GM11168 (cell line): ENCODE measurements around the gene CD302.
"Not testable (repeated sequence)": the region's sequence is repeated elsewhere in the genome, so short reads cannot be mapped to it uniquely, and the experiment has no call there.

ENCODE experiments used
- in situ Hi-C: fragments of 300-500 bp; cut with MboI; formaldehyde crosslinking; loops from one replicate; pipeline ENCODE4 v1.12.0; 2022; ENCODE audit warnings: low sequenced_read_pairs; ENCODE audit not compliant: unreplicated experiment

Gene CD302

DNA sequence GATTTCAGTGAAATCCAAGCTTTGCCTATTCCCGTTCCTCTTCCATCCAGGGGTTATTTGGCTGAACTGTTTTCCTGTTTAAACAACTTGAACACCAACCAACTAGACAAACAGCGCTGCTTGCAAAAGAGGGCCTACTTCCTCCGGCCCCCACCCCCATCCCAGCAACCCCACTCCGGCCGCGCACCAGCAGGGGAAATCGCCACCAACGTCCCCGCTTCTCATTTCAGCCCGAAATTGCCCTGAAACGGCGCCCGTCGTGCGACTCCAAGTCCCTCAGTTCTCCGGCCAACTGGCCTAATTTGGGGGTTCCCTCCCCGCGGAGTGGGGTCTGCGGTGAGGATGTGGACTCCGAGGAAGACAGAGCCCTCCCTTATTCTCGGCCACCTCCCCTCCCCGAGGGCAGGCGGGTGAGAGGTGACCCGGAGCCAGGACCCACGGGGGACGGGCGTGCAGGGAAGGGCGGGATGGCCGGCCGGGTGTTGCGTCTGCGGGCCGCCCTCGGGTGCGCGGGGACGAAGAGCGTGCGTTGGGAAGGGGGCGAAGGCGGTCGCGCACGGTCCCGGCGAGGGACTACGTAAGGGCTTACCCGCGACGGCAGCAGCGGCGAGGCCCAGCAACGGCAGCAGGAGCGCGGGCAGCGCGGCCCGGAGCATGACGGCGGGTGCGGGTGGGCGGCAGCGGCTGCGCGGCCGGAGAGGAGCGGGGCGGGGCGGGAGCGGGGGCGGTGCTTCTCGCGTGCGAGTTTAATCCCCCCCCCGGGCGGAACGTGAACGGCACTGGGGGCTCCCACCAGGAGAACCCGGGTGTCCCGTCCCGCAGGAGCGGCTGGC, at the start of gene CD302:
Gene CD302, minus strand, starts transcription at position 666 of the 833 bp plus-strand sequence. Its CDS starts 10 bp downstream, at position 656.
- in situ Hi-C loops, result no loop called here

- in situ Hi-C loops, result no loop called here
These were observed 48.6 kb upstream of the CD302 start for GRCh38 chr2:159846564-159846963.

- in situ Hi-C loops, result no loop called here
These were observed 42.6 kb upstream of the CD302 start for GRCh38 chr2:159840616-159841015.

DNA sequence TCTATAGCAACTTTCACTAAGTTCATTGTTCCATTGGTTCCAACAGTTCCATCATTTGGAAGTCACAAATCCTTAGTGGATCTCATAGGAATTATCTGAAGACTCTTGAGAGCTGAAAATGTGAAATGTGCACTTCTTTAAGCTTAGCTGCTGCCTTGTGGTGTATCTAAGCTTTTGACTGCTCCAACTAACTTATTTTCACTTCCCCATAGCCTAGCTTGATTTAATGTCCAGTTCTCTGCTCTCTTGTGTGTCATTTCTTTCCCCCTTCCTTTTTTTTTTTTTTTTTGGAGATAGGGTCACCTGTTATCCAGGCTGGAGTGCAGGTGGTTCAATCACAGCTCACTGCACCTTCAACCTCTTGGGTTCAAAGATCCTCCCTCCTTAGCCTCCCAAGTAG, 34.9 kb upstream of the CD302 start:
- in situ Hi-C loops, result no loop called here

DNA sequence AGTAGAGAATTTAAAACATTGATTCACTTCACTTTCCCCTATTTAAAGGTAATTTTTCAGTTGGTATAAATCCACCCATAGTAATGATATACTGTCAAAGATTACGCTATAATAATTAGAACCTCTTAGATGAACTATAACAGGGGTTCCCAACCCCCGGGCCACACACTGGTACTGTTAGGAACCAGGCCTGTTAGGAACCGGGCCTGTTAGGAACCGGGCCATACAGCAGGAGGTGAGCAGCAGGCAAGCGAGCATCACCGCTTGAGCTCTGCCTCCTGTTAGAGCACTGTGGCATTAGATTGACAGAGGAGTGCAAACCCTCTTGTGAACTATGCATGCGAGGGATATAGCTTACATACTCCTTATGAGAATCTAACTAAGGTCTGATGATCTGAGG, 34.0 kb upstream of the CD302 start:
- in situ Hi-C loops, result no loop called here

DNA sequence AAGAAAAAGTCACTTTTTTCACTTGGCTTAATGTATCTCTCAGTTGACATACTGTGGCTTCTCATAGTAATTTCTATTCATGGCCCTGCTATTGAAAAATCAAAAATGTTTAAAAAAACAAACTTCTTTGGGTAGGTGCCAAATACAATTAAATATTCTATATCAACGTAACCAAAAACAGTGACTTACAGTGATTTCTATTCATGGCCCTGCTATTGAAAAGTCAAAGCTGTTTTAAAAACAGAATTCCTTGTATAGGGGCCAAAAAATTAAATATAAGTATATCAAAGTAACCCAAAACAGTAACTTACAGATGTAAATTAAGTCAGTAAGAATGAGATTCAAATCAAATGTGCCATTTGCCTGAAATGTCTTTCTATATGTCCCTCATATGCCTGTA, 31.4 kb upstream of the CD302 start:
- in situ Hi-C loops, result no loop called here

- in situ Hi-C loops, result no loop called here
These were observed 30.7 kb upstream of the CD302 start for GRCh38 chr2:159828738-159829137.

DNA sequence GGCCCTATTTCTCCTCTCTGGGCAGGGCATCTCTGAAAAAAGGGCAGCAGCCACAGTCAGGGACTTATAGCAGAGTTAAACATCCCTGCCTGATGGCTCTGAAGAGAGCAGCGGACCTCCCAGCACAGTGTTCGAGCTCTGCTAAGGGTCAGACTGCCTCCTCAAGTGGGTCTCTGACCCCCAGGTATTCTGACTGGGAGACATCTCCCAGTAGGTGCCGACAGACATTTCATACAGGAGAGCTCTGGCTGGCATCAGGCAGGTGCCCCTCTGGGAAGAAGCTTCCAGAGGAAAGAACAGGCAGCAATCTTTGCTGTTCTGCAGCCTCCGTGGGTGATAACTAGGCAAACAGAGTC, 24.4 kb upstream of the CD302 start:
- in situ Hi-C loops, result not testable (repeated sequence)

GRCh38 chr2:159821775-159822477, 23.9 kb upstream of the CD302 start:
- in situ Hi-C loops, result not testable (repeated sequence)

DNA sequence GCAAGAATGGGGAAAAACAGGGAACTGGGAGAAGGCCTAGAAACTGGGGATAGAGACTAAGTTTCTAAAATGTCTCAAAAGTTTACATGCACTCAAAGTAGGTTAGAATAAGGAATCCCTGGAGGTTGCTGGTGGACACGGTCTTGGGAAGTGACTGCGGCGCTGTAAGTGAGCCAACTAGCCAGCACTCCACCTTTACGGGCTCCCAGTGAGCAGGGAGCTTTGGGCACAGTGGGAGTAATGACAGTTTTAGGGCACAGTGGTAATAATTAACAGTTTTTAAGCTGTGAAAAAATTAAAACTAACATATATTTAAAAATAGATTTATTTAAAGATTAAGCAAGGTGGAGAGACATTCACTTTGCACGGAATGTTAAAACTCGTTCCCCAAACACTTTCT, 20.9 kb upstream of the CD302 start:
- in situ Hi-C loops, result no loop called here

DNA sequence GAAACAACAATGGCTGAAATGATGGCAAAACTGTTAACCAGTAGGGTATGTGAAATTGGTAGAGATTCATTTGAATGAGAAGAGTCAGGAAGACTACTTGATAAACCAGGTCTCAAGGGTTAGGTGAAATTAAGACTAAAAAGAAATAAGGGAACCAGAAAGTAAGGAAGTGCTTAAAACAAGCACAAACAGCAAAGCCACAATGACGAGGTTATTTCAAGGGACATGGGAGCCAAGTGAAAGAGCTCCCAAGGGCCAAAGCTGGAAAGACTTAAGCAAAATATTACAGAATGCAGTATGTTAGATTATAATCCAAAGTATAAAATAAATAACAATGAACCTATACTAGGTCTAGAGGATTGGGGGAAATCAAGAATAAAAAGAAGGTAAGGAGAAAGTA, 19.3 kb upstream of the CD302 start:
- in situ Hi-C loops, result no loop called here

DNA sequence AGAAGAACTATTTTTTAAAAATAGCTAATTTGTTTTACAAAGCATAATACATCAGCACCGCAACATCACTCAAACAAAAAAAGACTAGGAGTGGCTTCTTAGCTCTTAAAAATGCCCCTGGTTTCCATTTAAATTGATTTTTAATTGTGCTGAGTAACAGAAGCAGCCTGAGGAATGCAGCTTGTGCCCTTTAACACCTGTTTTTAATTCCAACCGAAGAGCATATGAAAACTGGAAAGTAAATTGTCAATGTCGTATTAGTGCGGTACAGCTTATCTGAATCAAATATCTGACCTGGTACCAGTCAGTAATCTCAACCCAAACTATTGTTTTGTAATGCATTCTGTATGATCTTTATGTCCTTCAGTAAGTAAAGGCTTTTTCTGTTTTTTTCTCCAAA, 13.2 kb upstream of the CD302 start:
- in situ Hi-C loops, result no loop called here

GRCh38 chr2:159808032-159808425, 10.0 kb upstream of the CD302 start:
- in situ Hi-C loops, result no loop called here

GRCh38 chr2:159807183-159808031, 9.4 kb upstream of the CD302 start:
- in situ Hi-C loops, result no loop called here

DNA sequence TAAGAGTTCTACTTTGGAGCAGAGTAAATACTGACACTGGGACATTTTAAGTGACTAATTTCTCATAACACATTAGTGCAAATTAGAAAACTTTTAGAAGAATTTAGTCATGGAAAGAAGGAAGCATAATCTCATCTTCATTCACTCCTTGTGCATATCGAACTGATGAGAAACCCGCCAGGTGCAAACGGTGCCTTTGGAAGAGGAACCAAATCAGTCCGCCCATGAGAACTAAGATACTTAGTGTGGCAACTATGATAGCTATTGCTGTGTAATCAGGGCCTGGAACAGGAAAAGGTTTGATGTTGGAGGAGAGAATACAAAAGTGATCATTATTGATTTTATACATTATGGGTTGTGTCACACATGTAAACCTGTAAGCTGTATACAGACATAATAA, 6.9 kb upstream of the CD302 start:
- in situ Hi-C loops, result no loop called here

- in situ Hi-C loops, result no loop called here
These were observed 5.4 kb upstream of the CD302 start for GRCh38 chr2:159803235-159803962.

- in situ Hi-C loops, result no loop called here
These were observed 4.7 kb upstream of the CD302 start for GRCh38 chr2:159802673-159803072.

DNA sequence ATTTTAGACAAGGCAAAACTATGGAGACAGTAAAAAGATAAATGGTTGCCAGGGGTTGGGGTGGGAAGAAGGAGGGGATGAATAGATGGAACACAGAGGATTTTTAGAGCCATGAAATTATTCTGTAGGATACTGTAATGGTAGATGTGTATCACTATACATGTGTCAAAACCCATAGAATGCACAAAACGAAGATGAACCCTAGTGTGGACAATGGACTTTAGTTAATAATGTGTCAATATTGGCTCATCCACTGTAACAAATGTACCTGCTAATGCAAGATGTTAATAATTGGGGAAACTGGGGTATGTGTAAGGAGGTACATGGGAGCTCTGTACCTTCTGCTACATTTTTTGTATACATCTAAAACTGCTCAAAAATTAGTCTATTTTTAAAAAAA, 1.8 kb upstream of the CD302 start:
- in situ Hi-C loops, result no loop called here

- in situ Hi-C loops, result no loop called here
These were observed 343 bp upstream of the CD302 start for GRCh38 chr2:159798376-159798725.

DNA sequence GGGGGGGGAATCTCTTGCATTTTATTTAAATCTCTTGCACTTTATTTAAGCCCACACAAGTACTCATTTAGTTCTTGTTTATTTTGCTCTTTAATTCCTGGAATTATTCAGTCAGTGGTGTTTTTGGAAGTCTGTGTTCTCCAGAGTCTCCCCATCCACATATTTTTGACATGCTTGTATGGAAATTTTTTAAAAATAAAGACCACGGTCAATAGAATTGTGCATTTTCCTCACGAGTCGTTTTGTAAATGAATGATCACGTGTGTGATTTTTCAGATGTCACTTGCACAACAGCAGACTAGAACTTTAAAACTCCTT, 824 bp downstream of the CD302 start:
- in situ Hi-C loops, result no loop called here
